ENCODE data around the gene ZNF469.

GRCh38 chr16:88344411-88345030 is 38.2 kb upstream of the ZNF469 start:
- TF ChIP-seq CTCF (conservative IDR thresholded peaks at IDR 0.05 in 1 of 2, IDR thresholded peaks at IDR 0.05 in 1 of 2; ENCODE audit: extremely low read depth in 1 of 2, insufficient read depth in 1 of 2, low read depth in 1 of 2, low read length in 2 of 2) (no peak), EZH2 (IDR thresholded peaks at IDR 0.05; ENCODE audit: borderline replicate concordance, low read length) (no peak)

Measured in mammary epithelial cell (primary cell).